GM21528 (cell line): ENCODE data around the gene CNPY2.
A peak's percentile ranks its signal among the peaks of the same experiment; 100 is the strongest.
"Not testable (repeated sequence)": the region's sequence is repeated elsewhere in the genome, so short reads cannot be mapped to it uniquely, and the experiment has no call there.

Experiments used
- ATAC-seq: cut with Tn5 transposase; IDR thresholded peaks from one replicate; pipeline ENCODE4 v1.9.1; 2021; ENCODE audit warnings: mild to moderate bottlenecking, moderate library complexity; ENCODE audit not compliant: unreplicated experiment, low FRiP score

CNPY2 gene

DNA sequence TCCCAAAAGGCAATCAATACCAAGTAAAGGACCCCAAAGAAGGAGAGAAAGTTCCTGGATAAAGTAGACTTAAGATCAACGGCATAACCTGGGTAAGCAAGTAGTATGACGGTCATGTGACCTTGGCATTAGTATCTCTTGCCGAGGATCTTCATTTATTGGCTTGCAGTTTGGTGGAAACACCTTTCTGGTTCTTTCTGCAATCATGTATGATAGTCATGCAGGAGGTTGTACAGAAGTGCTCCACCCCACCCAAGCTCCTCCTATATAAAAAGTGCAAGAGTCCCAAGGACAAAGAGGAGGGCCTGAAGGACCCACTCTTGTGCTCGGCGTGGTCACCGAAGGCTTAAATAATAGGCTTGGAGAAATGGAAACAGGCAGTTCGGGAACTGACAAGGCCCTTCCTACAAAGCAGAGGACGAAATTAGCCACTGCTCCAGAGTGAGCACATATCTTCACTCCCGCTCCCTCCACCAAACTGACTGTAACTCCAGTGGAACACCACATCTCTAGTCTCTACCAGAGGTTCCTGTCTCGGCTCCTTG lies 16.4 kb downstream of the CNPY2 start:
- peak; percentile 17 for ATAC-seq

DNA sequence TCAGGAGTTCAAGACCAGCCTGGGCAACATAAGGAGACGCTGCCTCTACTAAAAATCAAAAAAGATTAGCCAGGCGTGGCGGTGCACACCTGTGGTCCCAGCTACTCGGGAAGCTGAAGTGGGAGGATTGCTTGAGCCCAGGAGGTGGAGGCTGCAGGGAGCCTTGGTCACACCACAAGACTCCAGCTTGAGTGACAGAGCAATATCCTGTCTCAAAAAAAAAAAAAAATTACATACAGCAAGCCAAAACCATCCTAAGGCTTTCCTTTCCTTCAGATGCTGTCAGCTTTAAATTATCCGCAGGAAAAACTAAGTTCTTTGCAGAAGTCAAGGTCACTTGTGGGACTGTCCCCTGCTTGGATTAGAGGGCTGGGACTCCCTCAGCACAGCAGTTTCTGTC lies 17.0 kb downstream of the CNPY2 start:
- no peak for ATAC-seq

DNA sequence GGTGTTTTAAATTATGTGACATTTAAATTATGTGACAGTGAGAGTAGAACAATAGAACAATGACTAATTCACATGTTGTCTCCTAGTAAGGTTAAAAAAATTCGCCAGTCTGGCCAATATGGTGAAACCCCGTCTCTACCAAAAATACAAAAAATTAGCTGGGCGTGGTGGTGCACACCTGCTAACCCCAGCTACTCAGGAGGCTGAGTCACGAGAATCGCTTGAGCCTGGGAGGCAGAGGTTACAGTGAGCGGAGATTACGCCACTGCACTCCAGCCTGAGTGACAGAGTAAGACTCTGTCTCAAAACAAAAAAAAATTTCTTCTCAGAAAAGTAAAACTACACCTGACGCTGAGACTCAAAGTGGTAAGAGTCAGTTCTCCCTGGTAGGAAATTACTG lies 18.4 kb downstream of the CNPY2 start:
- ATAC-seq: no peak

DNA sequence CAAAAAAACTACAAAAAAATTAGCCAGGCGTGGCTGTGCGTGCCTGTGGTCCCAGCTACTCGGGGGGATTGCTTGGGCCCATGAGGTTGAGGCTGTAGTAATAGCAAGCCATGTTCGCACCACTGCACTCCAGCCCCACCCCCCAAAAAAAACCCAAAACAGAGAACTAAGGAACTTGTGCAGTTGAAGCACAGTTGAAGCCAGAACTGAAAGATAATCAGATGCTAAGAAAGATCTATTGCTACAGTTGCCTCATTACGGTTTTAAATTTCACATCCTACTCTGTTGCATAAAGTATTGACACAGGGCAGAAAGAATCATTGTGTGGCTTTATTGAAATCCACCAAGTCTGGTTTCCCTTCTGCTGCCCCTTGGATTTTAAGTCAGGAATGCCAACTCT lies 19.5 kb downstream of the CNPY2 start:
- ATAC-seq: no peak

DNA sequence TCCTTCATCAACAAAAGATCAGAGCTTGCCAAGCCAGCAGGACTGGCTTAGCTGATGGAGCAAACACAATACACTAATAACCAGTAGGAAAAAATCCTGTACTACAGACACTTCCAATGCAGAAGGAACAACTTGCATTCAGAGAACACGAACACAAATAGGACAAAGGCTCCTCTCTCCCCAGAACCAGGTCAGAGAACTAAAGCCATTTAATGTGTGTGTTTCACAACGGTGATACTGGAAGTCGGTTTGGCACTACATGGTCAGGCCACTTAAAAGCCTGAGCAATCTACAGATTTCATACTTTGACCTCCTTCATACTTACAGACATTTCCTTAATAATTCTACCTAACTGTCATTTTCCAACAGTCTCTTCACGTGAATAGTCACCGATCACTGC lies 22.0 kb downstream of the CNPY2 start:
- ATAC-seq: no peak

DNA sequence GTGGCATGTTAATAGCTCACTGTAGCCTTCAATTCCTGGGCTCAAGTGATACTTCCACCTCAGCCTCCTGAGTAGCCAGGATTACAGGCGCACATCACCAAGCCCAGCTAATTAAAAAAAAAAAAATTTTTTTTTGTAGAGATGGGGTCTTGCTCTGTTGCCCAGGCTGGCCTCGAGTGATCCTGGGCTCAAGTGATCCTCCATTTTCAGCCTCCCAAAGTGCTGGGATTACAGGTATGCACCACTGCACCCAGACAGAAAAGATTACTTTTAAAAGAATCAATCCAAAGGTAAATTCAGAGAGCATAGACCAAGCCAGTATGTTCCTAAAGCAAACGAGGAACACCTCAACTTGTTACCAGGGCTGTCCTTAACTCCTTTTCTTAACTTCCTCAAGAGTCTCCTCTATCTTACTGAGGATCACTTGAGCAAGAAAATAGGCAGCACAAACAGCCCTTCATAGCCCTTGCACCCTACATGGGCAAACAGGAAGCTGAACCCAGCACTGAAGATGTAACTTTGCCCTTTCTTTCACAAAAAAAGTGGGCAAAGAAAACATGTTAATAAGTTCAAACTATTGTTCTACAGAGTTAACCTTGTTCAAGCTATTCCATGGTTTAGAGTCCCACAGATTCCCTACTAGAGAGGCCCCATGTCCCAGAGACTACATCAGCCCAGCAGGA lies 26.9 kb downstream of the CNPY2 start:
- no peak for ATAC-seq

DNA sequence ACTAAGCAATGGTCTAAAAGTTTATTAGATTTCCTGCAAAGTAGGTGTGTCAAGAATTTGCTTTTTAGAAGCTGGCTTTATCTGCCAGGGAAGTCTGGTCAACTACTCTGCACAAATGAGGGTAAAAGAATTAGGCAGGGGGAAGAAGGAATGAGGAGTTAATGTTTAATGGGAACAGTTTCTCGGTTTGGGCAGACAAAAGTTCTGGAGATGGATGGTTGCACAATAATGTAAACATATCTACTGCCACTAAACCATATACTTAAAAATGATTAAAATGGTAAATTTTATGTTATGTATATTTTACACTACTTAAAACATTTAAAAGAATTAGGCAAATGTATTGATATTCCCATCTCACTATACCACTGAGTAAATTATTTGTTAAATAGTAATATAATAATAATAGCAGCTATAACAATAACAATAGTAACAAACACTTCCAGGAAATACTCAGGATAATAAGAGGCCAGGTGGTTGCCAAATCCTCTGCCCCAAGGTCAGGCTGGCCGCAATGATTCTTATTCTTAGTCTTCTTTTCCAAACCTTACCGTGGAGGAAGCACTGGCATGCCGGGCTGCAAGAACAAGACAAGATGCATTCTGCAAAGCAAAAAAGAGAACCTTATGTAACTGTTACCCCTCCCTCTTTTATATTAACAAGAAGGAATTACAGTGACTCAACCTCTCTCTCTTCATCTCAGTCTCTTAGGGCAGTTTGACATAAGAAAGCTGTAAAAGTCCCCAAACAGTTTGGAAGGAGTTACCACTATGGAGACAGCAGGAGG lies 29.6 kb downstream of the CNPY2 start:
- ATAC-seq: no peak

DNA sequence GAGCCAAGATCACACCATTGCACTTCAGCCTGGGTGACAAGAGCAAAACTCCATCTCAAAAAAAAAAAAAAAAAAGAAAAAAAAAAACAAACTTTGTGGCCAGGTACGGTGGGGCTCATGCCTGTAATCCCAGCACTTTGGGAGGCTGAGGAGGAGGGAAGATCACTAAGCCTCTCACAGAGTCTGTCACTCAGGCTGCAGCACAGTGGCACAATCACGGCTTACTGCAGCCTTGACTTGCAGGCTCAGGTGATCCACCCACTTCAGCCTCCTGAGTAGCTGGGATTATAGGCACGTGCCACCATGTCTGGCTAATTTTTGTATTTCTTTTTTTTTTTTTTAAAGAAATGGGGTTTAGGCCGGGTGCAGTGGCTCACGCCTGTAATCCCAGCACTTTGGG lies 31.5 kb downstream of the CNPY2 start:
- ATAC-seq: not testable (repeated sequence)

DNA sequence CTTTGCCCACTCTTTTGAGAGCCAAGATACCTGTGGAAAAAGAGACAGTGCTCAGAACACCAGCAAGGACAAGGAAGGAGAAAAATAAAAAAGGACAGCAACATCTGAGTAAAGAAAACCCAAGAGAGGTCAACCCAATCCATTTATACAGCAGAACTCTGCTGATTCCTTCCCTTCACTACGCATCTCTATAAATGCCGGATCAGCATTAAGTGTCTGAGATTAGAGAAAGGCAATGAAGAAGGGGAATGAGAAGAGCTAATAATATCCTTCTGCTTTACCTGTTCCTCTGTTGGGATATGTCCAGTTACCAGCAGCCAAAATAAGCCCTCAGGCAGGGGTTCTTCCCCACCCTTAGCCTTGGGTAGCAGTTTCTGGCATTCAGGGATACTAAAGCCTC lies 33.2 kb downstream of the CNPY2 start:
- no peak for ATAC-seq

DNA sequence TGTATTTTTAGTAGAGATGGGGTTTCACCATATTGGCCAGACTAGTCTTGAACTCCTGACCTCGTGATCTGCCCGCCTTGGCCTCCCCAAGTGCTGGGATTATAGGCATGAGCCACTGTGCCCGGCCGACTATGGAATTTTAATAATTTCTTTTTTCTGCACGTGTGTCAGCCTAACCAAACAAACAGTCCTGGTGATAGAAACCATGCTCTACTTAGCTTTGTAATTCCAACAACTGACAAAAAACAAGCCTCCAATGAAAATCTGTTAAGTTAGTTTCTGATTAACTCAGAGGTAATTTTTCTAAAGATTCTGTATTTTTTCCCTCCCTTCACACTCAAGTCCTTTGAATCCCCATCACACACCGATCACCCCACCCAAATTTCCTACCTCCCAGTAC lies 33.8 kb downstream of the CNPY2 start:
- ATAC-seq: no peak

DNA sequence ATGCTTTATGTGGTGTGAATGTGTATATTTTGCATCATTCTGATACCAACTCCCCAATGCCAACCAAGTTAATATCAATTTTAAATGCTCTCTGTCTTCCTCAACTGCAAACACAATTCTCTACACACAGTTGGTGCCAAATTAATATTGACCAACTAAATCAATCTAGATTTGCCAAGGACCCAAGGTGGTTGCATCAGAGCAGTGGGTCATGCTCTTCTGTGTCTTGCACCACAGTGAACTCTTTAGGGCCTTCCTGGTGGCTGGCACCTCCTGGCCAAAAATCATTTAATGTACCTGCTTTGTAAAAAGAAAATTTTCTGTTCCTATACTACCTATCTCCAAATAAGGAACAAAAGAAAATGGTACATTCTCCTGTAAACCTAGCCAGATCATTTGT lies 34.9 kb downstream of the CNPY2 start:
- no peak for ATAC-seq

DNA sequence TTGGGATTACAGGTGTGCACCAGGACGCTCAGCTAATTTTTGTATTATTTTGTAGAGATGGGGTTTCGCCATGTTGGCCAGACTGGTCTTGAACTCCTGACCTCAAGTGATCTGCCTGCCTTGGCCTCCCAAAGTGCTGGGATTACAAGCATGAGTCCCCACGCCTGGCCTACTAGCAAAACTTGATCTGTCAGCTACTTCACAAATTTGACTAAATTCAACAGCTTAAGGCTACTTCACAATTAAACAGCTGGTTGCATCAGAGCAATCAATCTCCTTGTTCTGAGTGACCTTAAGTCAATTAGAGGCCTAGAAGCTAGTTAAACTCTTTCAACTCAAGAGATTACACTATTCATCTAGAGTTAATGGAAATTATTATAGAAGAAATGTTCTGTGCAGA lies 36.9 kb downstream of the CNPY2 start:
- ATAC-seq: no peak

DNA sequence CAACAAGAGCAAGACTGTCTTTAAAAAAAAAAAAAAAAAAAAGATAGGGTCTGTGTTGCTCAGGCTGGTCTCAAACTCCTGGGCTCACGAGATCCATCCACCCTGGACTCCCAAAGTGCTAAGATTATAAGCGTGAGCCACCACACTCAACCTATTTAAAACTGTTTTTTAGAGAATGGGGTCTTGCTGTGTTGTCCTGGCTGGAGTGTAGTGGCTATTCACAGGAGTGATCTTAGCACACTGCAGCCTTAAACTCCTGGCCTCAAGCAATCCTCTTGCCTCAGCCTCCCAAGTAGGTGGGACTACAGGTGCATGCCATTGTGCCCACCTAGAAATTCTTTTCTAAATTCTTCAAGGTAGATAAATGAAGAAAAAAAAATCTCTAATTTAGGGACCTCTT lies 41.5 kb downstream of the CNPY2 start:
- ATAC-seq: no peak

DNA sequence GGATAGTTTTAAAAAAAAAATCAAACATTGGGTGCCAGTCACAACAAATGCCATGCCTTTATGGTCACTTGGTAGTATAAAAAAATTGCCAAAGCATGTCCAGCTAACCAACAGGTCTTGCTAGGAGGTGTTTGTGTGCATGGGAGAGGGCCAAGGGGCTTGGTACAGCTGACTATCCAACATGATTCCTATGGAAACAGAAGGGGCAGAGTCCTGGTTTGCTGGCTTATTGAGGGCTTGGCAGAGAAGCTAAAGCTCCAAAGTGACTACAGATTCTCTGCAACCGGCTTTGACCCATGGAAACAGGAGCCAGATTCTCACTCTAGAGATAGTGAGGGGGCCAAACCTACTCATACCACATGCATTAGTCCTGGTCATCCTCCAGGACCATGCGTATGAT lies 43.3 kb downstream of the CNPY2 start:
- ATAC-seq: not testable (repeated sequence)

DNA sequence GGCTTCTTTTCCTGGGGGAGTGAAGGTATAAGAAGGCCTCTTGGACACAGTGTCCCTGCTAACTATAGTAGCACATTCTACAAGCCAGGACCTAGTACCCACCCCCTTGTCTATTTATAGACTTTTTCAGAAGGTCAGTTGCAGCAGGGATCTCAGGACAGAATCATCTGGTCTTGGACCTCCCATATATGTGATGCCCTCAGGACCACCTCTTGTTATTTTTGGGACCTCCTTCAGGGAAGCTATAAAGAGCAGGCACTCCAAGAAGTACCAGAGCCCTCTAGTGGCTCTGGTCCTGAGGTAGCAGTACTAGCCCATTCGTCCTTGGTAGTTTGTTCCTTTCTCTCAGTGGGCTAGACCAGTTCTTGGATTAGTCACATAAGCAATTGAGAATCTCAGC lies 44.8 kb downstream of the CNPY2 start:
- ATAC-seq: no peak

DNA sequence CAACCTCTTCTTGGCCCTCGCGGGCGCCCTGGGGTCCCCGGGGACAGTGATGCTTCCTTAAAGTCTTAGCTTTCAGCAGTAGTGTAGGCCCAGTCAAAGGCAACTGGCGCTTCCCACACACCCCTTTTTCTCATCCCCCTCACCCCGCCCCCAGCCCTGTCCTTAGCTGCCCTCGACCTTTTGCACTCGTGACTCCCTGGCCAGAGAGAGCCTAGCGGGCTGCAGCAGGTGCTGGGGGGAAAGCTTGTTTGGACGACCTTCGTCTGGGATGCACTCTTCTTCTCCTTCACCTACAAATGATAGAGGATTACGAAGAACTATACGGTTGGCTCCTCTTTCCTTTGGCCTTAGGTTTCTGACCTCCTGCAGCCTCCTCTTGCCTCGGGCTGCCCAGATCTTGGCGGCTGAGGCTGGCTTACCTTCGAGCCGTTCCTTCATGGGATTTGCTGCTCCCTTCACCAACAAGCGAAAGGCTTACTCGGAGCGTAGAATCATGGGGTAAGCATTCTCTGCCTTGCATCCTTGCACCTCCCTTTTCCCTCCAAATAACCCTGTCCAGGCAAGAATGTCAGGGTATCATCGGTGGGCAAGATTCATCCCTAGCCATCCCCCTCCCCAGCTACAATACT lies 48.2 kb downstream of the CNPY2 start:
- ATAC-seq: no peak

DNA sequence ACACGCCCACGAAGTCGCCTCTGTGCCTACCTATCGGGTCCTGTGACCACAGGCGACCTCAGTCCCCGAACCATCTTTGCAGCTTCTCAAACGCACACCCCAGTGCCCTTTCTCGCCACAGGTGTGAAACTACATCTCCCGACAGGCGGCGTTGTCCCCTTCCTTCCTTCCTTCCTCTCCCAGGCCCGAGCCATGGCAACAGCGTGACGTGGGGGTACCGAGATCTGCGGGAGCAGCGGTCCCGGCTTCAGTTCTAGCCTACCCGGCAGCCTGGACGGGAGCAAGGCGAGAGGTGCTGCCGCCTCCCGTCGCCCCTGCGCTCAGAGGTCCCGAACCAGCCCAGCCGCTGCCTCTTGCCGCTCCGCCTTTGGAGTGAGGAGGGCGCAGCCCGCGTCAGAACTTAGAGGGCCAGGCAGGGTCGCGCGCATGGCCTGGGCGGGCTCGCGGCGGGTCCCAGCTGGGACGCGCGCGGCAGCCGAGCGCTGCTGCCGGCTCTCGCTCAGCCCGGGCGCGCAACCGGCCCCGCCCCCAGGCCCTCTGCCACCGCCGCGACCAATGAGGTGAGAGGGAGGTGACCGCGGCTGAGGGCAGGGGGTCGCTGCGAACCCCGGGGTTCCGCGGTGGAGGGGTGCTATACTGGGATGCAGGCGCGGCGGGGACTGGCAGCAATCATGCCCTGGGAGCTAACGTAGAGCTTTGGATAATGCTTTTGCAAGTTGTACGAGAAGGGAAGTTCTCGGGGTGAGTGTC lies 48.9 kb downstream of the CNPY2 start, which contains the start of gene COQ10A:
COQ10A (plus strand) TSS at position 250 of the 750 bp plus-strand sequence; CDS start at position 427, 177 bp downstream.
- ATAC-seq: peak; percentile 87

DNA sequence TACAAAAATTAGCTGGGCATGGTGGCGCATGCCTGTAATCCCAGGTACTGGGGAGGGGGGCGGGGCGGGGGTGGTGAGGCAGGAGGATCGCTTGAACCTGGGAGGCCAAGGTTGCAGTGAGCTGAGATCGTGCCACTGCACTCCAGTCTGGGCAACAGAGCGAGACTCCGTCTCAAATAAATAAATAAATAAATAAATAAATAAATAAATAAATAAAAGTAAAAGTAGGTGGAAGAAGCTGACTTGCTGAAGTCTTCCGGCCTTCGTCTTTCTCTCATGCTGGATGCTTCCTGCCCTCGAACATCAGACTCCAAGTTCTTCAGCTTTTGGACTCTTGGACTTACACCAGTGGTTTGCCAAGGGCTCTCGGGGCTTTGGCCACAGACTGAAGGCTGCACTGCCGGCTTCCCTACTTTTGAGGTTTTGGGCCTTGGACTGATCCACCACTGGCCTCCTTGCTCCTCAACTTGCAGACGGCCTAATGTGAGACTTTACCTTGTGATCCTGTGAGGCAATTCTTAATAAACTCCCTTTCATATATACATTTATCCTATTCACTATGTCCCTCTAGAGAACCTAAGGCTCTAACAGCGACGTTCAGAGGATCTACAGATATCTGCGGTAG lies 49.6 kb downstream of the CNPY2 start:
- ATAC-seq: not testable (repeated sequence)

DNA sequence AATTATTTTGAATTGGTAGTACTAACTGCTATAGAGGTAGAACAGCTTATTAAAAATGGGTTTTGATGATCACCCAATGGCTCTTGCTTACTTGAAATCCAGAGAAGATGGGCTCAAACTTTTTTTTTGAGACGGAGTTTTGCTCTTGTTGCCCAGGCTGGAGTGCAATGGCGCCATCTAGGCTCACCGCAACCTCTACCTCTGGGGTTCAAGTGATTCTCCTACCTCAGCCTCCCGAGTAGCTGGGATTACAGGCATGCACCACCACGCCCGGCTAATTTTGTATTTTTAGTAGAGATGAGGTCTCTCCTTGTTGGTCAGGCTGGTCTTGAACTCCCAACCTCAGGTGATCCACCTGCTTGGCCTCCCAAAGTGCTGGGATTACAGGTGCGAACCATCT lies 52.8 kb downstream of the CNPY2 start:
- not testable (repeated sequence) for ATAC-seq
